ENCODE results near the gene CHST15.

DNA sequence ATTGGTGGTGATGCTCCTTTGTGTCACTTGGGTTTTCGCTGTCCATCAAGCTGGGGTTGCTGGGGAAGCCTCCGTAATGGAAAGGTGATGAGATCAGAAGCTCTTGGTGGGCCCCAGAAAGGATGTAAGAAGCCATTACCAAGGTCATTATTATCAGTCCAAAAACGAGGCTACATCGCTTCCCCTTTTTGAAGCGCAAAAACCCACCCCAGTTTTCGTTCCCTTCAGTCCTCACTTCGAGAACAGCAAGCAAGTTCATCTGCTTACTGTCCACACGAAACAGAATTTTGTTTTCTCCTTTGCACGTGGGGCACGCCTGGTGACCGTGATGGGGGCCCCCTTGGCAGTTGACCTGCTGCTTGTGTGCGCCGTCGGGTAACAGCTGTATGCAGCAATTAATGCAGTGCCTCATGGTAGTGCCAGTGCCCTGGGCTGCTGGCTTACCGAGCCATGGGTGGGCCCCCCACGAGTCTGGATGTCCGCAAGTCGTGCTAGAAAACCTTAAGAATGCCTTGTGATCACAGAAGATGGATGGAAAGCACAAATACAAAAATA, 47.5 kb downstream of the CHST15 start:
- TF ChIP-seq, protein P1, sequence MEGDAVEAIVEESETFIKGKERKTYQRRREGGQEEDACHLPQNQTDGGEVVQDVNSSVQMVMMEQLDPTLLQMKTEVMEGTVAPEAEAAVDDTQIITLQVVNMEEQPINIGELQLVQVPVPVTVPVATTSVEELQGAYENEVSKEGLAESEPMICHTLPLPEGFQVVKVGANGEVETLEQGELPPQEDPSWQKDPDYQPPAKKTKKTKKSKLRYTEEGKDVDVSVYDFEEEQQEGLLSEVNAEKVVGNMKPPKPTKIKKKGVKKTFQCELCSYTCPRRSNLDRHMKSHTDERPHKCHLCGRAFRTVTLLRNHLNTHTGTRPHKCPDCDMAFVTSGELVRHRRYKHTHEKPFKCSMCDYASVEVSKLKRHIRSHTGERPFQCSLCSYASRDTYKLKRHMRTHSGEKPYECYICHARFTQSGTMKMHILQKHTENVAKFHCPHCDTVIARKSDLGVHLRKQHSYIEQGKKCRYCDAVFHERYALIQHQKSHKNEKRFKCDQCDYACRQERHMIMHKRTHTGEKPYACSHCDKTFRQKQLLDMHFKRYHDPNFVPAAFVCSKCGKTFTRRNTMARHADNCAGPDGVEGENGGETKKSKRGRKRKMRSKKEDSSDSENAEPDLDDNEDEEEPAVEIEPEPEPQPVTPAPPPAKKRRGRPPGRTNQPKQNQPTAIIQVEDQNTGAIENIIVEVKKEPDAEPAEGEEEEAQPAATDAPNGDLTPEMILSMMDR (conservative IDR thresholded peaks at IDR 0.05): no peak
- TF ChIP-seq ZFX (IDR thresholded peaks at IDR 0.05): no peak
